Erythroblast (primary cell): Measurements from ENCODE around the gene NDUFA7.

Experiments
- GATA1 ChIP-seq: IDR thresholded peaks from 2 replicates; pipeline ENCODE4 v1.6.1; 2011; ENCODE audit warnings: low read depth, mild to moderate bottlenecking, control low read depth, low read length, moderate library complexity
- POLR2A ChIP-seq: IDR thresholded peaks from 2 replicates; pipeline ENCODE4 v1.6.1; 2011; ENCODE audit warnings: mild to moderate bottlenecking, low read length

DNA sequence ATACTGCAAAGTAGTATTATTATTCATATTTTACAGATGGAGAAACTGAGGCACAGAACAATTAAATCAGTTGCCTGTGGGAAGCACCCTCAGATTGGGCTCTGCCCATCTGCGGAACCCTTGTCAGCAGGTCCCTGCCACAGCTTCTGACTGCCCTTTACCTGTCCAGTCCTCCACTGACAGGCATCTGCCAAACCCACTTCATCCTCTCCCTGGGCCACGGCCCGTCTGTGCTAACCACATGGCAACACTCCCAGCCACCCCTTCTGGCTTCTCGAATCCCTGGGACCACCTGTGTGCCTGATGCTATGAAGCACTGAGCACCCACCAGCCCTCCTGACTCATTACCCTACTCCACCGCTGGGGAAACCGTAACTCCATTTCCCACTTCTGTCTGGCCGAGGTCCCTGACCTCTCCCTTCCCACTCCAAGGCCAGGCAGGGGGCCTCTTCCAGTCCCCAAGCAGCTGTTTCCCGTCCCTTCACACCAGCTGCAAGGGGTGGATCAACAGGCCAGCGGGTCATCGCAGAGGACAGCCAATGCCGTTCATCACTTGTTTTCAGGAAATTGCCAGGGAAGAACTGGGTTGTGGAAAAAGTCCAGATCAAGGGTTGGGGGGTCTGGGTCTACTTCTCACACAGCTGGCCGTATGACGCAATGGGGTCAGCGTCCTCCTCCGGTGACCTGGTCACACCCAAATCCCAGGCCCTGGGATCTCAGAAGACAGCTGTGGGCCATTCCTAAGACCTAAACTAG lies 19.3 kb upstream of the NDUFA7 start:
- TF ChIP-seq POLR2A, result no peak
- no peak for TF ChIP-seq GATA1
